T follicular helper cell (primary cell): ENCODE results near the gene FAM171A1.
"Not testable (repeated sequence)": the region's sequence is repeated elsewhere in the genome, so short reads cannot be mapped to it uniquely, and the experiment has no call there.

Experiments used
- DNase-seq: peaks from one replicate; pipeline ENCODE4 v3.0.0-alpha.2; 2020; ENCODE audit warnings: low read depth

Gene FAM171A1

DNA sequence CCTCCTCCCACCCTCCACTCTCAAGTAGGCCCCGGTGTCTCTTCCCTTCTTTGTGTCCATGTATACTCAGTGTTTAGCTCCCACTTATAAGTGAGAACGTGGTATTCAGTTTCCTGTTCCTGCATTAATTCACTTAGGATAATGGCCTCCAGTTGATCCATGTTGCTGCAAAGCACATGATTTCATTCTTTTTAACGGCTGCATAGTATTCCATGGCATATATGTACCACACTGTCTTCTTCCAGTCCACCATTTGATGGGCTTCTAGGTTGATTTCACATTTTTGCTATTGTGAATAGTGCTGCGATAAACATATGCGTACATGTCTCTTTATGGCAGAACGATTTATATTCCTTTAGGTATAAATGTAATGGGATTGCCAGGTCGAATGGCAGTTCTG is 51.0 kb downstream of the FAM171A1 start:
- no peak for DNase-seq

DNA sequence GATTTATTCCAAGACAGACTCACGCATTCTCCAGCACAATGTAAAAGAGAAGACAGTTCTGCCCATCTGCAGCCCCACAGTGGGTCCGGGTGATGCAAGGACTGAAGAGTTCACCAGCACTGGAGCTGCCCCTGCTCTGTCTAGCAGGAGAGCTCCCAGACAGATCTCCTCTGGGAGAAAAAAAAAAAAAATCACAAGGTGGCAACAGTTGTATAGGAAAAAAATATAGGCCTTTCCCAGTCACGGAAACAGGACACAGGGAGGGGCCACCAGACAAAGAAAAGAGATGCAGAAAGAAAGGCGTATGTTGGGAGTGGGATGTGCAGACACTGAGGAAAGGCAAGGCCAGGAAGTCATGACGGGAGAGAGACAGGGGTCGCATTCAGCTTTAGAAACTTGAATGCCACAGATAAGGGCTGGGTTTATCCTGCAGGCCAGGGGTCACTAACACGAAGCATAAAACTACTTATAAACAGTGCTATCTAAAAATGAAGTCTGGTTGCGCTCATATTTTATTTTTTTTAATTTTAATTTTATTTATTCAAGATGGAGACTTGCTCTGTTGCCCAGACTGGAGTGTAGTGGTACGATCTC is 54.1 kb downstream of the FAM171A1 start:
- DNase-seq: no peak

DNA sequence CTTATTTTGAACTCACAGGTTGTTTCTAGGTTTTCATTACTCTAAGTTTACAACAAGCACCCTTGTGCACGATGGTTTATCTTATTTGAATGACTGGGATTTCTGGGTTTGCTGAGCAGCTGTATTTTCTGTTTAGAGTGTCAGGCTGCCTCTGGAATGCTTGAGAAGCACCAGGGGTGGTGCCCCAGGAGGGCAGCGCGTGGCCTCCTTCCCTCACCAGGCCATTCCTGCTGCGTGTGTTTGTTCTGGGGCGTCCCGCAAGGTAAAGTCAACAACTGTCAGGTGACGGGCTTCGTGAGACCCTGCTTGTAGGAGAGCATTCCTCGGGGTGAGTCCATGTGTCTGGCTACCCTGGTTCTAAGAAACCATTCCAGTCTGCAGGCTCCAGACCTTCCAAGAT is 54.9 kb downstream of the FAM171A1 start:
- no peak for DNase-seq

DNA sequence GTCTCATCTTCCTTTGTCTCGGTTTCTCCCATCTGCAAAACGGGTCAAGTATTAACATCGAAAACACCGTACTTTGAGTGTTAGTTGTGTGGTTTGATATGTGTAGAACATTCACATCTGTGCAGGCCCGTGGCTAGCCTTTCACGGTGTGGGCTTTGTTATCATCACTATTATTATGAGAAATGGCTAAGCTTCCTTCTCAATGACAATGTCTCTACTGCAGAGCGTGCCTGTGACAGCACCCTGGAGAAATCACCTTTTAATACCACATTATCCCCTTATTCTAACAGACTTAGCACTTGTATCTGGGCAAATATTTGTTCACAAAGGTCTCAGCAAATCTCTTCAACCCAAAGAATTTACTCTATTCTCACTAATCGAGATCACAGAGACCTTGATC is 55.8 kb downstream of the FAM171A1 start:
- DNase-seq: no peak

DNA sequence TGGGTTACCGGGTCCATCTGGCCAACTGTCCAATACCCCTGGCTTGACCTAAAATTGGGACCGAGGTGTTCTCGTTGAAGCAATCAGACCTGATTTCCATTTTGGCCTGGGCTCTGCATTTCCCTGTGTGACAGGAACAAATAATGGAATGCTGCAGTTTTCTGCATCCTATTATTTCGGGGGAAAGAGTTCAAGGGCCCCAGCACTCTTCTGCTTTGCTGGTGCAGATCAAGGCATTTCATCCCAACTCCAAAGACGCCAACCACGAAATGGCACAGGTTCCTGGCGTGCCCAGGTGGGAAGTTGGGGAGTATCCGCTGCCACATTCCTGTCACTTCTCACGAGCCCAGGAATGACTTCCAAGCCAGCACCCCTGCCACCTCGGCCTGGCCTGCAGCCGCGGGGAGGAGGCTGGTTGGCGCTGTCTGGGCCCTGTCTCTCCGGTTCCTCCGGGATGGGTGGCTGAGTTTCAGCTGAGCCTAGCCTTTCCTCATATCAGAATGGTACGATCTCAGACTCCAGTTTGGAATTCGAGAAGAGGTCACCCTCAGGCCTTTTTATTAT is 56.5 kb downstream of the FAM171A1 start:
- no peak for DNase-seq

DNA sequence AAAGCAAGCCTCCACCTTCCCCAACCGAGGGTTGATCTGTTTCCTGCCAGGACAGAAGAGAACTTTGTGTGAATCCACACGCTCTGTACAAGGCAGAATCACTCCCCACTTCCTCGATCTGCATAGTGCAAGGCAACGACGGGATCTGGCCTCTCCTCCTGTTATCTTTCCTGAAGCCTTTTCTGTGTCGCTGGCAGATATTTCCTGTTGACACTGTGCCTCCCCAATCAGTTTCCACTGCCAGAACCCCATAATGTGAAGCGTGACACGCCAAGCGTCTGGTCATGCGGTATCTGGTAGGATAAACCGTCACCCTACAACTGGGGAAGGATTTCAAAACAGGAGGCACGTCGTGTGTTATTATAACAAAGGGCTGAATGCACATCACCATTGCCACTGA is 57.2 kb downstream of the FAM171A1 start:
- no peak for DNase-seq

DNA sequence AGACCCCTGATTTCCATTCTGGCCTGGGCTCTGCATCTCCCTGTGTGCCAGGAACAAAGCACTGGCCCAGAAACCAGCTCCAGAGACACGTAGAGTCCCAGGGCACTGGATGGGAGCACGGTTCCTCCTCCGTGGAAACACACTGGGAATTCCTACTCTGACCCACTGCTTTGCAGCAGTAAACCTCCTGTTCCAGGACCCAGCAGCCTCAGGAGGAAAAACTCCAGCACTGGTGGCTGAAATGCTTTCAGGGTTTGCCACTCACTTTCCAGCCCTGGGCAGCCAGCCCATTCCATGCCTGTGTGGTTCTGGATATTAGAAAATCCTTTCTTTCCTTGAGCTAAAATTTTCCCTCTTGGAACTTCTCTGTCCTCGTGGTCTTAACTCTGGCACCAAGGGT is 58.0 kb downstream of the FAM171A1 start:
- DNase-seq: no peak

DNA sequence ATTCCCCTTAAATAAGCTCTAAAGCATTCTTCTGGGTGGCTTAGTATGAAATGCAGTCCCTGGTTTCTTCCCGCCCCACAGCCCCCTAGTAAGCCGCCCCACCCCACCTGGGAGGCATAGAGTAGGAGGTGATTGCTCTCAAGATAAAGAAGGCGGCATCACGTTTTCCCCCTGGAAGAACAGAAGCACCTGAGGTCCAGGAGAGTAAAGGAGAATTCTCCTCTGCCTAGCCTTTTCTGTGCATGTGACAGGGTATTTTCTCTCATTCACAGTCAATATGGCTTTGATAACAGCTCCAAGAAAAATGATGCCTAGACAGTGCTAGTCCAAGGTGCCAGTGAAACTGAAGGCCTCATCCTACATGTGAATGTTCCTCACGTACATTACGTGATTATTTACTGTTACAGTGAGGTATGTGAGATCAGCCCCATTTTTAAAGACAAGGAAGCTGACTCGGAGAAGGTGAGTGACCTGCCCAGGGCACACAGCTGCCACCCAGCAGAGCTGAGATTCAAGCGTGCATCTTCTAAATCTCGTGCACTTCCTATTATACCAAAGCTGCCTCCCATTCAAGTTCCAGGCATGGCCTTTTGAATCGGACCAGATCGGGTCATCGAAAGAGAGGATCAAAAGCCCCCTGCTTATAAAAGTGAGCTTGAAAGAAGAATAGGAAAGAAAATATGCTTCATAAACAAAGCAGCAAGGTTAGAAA is 59.4 kb downstream of the FAM171A1 start:
- DNase-seq: no peak

DNA sequence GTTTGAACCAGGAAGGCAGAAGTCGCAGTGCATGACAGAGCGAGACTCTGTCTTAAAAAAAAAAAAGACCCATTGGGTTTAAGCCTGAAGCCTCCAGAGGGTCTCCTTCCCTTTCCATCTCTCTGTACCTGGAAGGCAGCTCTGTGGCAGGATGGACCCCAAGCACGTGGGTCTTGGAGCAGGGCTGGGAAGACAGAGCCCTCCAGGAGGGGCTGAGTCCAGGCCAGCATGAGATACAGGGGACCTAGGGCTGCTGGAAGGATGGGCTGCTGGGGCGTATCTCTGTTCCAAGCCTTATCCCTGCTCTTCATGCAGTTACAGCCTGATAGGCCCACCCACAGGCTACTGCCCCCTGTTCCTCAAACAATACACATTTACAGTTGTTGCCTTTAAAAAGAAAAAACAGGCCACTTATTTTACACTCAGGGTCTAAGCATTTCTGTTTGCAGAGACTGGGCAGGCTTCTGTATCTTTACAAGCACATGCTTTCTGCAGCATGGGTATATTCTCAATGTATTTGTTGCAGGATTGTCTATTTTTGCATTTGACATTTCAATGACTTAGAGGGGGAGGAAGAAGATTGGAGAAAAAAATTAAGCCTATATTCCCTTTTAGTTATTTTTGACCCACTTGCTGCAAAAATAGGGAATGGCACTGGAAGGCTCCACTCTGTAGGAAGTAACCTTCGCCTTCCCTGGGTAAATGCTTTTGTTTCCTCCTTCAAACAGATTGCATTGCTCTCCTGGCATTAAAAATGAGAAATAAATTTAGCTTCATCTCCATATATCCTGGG is 60.1 kb downstream of the FAM171A1 start:
- no peak for DNase-seq

DNA sequence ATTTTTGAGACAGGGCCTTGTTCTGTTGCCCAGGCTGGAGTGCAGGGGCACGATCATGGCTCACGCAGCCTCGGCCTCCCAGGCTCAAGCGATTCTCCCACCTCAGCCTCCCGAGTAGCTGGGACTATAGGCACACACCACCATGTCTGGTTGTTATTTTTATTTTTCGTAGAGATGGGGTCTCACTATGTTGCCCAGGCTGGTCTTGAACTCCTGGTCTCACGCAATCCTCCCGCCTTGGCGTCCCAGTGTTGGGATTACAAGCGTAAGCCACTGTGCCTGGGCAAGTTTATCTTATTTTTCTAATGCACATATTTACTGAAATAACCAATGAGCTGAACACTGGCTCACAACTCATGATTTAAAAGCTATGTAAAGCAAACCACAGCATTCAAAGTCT is 61.9 kb downstream of the FAM171A1 start:
- DNase-seq: no peak

DNA sequence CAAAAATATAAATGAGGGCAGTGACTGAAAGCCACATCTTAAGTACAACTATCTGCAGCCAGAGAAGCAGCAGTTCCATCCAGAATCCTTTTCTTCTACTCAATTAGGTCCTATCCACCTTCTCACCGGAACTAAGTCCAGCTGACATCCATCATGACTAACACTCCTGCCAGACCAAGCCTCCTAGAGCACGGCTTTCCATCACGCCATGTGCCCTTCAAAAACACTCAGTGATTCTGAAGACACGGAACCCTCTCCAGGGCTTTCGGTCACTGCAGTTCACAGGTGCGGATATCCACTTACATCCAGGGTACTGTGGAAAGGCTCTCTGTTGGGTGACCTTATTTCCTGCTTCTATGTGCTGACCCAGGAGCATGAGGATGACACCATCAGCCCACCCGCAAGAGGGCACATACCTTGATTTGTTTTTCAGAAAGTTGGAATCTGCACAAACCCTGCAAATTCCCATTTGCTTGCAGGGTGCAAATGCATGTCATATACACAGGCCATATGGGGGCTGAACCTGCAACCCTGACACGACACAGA is 64.3 kb downstream of the FAM171A1 start:
- no peak for DNase-seq

DNA sequence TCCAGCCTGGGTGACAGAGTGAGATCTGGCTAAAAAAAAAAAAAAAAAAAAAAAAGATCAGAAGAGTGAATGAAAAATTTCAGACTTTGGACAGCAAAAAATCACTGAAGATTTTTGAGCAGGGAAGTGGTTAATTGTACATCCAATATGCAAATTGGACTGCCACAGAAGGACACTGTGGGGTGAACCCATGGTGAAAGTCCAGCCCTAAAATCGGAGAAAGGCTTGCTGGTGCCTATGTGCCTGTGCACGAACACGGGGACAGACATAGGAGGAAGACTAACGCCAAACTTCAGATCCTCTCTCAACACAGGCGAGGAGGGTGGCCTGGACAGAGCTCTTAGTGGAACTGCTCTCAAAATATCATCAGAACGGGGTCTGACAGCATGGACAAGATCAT is 65.5 kb downstream of the FAM171A1 start:
- DNase-seq: no peak

DNA sequence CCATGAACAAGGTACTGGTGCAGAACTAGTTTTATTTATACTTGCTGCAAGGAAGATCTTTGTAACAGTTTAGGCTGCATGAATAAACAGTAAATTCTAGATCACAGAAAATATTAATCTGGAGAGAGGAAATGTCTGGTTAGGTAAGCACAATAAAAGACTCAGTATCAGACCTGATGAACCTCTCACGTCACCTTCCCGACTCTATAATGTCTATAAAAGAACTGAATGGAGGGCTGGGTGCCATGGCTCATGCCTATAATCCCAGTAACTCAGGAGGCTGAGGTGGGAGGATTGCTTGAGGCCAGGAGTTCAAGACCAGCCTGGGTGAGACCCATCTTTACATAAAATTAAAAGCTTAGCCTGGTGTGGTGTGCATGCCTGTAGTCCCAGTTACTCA is 65.9 kb downstream of the FAM171A1 start:
- DNase-seq: no peak

DNA sequence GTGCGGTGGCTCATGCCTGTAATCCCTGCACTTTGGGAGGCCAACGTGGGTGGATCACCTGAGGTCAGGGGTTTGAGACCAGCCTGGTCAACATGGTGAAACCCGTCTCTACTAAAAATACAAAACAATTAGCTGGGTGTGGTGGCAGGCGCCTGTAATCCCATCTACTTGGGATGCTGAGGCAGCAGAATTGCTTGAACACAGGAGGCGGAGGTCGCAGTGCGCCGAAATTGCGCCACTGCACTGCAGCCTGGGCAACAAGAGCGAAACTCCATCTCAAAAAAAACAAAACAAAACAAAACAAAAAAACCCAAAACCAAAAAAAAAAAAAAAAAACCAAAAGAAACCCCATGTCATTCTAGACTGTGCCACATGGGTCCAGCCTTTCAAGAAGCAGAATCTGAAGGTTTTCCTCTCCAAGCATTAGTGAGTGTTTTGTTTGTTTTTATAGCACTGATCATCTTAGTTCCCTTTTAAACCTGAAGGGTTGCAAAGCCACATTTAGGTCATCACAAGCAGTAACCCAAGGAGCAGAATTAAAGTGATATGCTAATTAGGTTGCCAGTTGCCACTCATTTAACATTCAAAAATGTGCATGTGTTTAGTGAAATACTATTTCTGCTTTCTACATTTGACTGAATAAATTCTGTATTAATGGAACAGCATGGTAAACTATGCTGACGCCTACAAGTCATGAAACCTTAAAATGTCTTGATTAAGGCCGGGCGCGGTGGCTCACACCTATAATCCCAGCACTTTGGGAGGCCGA is 68.7 kb downstream of the FAM171A1 start:
- DNase-seq: not testable (repeated sequence)

DNA sequence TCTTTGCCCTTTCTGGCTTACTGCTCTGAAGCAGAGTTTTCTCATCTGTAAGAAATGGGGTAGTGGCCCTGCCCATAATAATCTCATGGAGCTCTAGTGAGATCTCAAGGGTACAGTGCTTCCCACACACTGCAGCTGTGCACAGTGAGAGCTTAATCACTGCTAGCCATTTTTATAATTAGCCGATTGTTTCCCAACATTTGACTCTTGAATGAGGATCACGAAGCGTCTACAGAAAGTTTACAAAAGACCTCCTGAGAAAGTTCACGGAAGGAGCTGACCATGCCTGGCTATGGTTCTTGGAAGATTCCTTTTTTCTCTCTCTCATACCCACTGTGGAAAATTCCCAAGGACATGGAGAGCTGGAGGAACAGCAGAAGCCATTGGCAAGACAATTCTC is 70.4 kb downstream of the FAM171A1 start:
- DNase-seq: no peak

DNA sequence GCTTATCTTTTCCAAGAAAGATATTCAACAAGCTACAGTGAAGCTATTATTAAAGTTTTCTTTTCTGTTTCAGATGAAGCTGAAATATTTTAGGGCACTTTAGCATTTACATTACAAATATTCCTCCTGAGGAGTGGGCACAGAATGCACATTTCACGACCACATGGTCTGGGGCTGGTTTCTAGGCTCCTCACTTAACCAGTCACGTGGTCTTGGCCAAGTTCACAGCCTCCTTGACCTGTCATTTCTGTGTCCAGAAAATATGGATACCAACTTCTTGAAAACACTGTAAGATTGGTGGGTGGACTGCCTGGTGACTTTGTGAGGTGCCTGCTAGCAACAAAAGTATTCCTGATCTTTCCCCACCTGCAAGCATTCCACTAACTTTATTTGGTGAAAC is 70.9 kb downstream of the FAM171A1 start:
- no peak for DNase-seq

DNA sequence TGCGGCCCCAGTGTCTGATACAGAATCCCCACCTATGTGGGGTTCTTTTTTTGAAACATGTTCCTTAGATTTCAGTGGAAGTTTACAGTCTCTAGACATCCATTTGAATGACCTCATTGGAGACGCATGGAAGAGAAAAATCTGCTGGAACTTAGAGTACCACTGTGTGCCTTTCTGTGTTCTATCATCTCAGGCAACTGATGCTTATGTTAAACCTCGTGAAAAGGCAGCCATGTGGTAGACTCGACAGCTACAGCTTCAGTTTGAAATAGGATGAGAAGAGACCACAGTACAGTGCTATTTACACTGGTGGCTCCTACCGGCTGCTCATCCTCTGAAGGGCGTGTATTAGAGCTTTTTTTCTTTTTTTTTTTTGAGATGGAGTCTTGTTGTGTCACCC is 74.4 kb downstream of the FAM171A1 start:
- no peak for DNase-seq

DNA sequence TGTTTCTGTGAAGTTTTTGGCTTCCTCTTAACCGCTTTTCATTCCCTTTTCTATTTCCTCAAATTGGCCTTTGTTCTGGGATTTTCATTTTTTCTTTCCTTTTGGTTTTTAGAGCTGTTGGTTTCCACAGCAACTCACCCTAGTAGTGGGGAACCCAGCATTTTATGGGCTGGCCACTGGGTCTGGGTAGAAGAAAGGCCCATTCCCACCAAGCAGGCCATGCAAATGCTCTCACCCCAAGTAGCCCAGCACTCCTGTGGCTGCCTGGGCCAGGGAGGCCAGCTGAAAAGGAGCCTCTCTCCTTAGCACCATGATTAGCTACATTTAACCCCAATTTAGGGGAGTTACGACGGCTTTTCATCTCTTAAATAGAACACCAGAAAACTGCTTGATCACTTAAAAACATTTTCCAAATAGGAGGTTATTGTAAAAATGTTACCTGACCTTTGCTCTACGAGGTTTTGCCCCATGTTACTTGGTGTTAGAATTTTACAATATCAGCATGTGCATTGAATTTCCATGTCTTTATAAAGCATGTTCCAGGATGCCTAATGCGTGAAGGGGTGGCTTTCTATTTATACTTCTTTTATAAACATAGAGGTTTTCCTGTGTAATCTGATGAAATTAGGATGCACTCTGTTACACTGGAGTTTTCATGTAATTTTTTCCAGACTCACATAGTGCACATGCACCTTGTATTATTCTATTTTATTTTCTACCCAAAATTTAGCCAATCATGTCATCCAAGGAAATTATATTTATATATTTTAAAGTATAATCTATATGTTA is 75.4 kb downstream of the FAM171A1 start:
- no peak for DNase-seq

DNA sequence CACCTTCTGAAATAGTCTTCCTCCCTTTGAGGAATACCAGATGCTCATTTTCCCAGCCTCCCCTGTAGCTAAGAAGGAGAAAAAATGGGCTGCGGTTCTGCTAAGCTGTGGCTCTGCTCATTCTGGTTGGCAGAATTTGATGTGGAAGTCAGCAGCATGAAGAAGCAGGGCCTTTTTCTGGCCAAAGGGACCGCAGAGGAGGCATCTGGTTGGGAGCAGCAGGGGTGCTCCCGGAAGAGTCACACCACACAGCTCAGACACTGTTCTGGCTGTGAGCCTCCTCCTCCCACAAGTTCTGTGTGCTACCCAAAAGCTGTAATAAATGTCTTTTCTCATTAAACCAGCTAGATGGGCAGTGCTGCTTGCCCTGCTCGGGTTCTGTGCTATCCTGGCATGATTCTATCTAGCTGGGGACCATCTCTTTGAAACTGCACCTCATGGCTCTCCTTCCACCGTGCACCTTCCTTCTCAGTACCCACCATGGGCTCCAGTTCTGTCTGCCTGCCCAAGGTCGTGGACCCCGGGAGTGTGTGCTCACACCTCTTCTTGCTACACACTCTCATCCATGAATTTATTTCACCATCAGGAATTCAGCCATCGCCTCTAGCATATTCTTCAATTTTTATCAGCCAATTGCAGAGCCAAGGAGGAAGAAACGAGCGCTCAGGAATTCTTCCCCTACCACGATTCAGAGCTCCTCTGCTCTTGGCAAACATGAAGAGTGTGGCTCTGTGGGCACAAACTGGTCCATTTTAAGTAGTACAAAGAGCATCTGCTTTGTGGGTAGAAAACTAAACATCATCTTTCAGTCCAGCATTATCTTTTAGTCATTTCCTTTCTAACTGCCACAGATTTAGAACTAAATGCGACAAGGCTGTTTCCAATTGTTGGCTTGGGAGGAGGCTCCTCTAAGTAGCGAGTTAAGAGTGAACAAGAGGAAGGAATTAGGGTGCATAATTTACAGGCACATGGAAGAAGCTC is 76.9 kb downstream of the FAM171A1 start:
- DNase-seq: no peak

DNA sequence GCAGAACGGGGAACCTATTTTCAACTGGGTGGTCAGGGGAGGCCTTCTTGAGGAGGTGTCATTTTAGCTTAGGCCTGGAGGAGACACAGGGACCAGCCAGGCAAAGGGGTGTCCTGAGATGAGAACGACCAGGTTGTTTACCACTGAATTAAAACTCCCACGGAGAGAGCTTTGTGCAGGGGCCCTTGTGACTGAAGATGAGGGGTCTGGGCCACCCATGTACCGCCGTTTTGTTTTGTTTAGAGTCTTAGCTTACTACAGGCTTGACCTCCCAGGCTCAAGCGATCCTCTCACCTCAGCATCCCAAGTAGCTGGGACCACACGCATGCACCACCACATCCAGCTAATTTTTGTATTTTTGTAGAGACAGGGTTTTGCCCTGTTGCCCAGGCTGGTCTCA is 80.4 kb downstream of the FAM171A1 start:
- DNase-seq: no peak
